ENCODE measurements around the gene ONECUT3.

ONECUT3 gene

DNA sequence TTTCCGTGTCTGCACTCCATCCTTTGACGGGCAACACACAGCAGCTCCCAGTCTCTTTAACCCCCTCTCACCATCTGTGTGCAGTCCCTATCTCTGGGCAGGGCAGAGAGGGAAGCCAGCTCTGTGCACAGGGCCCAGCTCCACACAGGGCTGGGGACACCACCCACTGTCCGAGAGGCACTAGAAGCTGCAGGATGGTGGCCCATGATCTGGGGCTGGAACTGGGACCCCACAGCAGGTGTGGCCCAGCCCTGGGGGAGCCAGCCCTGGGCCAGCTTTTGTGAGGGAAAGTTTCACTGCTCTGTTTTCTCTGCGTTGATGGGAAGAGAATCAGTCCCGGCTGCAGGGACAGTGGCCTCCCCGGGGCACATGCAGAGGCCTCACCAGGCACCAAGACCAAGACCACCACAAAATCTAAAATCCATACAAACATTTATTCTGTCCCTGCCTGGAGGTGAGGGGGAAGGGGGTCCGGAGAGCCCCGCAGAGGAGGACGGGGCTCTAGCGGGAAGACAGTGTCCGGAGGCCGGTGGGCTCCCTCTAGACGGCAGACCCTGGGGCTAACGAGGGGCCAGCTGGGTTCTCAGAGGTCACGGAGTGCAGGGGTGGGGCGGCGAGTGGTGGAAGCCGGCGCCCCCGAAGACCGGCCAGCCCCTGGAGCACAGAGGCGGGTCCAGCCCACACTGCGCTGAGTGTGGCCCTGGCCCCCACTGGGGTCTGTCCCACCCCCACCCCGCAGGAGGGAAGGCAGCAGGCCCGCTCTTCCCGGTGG lies 61.7 kb downstream of the ONECUT3 start:
- no peak for DNase-seq (ENCODE audit: low read depth)

DNA sequence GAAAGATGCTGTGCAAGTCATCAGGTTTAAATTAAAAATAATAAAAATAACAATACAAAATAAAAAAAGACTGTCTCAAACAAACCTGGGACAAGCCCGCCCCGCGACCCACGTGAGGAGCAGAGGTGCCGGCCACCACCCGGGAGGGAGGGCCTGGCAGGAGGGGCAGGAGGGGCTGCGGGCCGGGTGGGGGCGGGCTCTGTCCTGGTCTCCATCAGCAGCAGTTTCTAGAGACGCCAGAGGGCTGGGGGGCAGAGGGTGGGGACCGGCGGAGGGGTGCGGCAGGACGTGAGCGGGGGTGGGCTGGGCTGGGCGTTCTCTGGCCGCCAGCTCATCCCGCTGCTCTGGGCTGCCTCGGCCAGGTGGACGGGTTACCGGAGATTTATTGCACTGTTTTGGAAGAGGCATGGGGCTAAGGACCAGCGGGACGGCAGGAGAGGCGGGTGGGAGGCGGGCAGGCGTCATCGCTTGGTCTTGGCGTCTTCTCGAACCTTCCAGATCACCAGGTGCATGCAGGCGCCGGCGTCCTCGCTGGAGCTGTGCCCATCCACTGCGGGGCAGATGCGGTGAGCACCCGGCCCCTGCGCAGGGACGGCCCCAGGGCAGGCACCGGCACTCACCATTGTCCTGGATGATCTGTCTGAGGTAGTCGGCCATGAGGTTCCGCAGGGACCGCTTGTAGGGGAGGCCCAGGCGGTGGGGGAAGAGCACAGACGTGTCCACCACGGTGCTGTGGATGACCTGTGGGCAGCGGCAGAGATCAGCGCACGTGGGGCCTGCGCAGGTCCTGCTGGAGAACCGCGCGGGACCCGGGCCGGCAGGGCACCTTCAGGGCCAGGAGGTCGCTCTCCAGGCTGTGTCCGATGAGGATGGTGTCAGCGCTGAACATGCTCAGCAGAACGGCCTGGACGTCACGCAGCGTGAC lies 62.6 kb downstream of the ONECUT3 start:
- no peak for DNase-seq (ENCODE audit: low read depth)

DNA sequence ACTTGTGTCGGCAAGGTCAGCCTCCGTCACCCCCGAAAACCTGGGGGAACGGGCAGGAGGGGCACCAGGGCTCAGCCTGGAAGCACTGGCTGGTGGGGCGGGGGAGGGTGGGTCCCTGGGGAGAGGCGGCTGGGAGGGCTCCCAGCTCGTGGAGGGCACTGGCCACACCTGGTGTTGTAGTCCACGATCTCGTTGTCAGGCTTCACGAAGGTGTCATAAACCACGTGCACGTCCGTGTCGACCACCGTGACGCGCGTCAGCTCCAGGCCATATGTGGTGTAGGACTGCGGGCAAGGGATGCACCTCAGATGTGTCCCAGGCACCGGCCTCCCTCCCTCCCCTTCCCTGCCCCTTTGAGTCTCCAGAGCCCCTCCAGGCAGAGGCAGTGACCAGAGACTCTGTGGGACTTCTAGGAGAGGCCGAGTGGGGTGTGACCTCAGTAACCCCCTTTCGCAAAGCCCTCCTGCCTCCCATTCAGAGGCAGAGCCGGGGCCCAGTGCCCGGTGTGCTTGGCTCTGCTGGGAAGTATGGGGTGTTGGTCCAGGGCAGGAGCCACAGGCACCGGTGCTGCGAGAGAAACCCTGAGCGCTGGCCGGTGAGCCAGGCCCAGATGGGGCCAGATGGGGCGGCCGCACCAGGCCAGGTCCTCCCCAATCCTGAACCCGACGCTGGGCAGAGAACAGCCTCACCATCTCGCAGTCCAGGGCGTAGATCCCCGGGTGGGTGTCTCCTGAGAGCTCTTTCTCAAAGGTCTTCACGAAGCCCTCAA lies 63.4 kb downstream of the ONECUT3 start:
- no peak for DNase-seq (ENCODE audit: low read depth)

DNA sequence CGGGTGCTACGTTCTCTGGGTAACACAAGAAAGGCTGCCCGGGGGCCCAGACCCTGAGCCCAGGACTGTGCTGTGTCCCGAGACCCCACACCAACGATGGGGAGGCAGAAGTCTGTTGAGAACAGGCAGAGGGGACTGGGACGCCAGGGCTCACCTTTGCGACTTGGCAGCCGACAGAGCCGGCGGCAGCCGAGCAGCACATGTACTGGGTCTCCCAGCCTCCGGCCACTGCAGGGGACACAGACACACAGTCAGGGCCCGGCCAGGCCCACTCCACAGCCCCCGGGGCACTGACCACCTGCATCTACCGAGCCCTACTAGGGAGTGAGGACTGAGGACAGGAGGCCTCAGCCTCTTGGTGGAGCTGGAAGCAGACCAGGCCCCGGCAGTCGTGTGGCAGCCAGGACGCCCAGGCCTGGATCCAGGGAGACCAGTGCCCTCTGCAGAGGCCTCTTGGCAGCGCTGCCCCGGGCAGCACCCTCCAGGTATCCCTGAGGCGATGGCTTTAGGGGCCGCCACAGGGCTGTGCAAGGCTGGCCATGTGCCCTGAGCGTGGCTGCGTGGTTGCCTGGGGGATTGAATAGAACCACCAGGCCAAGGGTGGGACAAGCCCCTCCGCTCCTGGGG lies 64.4 kb downstream of the ONECUT3 start:
- DNase-seq (ENCODE audit: low read depth): no peak

DNA sequence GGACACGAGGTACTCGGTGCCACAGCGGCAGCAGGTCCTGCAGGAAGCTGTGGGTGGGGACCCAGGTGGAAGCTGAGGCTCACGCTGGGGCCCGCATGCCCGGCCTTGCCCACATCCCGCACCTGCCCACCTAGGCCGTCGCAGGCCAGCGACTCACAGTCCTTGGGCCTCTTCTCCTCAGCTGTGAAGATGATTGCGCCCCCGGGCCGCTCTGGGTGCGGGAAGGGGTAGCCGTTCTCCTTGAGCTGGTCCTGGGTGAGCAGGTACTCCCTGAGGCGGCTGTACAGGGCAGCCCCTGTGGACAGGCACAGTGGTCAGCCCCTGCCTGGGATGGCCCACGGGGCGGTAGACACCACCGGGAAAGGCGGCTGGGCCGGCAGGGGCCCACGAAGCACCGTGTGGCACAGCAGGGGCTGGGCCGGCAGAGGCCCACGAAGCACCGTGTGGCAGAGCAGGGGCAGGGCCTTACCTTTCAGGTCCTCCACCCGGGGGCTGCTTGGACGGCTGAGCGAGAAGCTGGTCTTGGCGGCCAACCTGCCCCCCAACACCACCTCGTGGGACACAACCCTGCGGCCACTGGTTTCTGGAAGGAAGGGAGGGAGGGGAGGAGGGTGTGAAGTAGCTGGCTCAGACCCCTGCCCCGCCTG lies 65.4 kb downstream of the ONECUT3 start:
- no peak for DNase-seq (ENCODE audit: low read depth)

DNA sequence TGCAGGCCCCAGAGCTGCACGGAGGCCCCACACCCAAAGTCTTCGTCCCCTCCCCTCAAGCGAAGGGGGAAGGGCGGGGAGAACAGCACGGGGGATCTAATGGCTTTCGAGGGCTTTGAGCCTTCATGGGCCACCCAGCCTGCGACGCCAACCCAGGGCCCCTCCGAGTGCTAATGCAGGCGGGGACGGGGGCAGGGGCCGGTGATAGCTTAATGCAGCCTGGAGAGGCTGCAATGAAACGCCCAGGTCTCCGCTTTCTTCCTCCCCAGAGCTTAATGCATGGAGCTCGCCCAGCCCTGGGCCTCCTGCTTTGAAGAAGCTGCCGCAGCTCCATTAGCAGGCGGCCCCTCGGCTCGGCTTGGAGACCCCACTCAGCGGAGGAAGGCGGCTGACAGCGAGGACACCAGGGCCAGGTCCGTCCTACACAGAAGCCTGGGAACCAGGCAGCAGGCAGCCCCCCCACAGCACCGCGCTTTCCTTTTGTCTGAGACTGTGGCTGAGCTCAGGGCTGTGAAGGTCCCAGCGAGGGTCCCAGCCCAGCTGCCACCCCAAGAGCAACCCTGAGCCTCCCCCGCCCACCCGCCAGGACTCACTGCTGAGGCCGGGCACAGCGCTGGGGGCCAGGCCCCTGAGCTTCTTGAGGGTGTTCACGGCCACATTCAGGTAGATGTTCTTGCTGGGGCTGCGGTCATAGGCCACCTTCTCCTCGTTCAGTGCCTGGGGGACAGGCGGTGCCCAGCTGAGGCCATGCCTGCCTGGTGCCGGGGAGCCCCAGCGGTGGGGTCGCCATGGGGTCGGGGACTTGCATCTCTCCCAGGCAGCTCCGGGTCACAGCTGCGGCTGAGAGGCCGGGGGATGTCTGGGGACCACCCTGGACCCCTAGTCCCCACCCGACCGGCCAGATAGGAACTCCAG lies 66.3 kb downstream of the ONECUT3 start:
- DNase-seq (ENCODE audit: low read depth): no peak

DNA sequence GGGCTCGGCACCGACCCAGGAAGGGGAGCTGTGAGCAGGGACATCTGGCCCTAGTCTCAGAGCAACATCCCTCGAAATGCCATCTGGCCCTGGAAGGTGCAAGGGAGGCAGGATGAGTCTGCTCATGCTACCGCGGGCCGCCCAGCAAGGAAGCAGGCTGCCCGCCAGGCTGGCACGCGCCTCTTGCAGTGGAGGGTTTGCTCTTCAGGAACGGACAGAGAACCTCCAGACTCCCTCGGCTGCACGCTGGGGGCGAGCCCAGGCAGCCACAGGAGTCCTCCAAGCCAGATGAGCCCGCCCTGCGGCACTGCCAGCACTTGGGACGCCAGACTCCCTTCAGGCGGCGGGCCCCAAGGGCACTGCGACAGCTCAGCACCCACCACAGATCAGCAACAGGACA lies 68.9 kb downstream of the ONECUT3 start:
- no peak for DNase-seq (ENCODE audit: low read depth)

DNA sequence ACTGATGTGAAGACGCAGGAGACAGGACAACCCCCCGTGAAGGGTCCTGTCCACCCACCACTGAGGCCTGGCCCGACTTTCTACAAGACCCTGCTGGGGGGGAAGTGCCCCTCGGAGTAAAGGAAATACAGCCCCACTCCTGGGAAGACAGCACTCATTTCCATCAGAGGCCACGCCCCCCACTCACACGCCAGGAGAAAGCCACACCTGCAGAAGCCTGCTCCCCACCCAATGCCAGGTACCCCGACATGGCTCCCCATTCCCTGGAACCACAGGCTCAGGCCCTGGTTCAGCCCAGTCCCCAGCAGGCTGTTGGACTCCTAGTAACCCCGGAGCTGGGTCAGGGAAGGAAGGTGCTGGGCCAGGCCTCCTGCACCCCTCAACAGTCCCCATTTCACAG lies 69.7 kb downstream of the ONECUT3 start:
- no peak for DNase-seq (ENCODE audit: low read depth)

DNA sequence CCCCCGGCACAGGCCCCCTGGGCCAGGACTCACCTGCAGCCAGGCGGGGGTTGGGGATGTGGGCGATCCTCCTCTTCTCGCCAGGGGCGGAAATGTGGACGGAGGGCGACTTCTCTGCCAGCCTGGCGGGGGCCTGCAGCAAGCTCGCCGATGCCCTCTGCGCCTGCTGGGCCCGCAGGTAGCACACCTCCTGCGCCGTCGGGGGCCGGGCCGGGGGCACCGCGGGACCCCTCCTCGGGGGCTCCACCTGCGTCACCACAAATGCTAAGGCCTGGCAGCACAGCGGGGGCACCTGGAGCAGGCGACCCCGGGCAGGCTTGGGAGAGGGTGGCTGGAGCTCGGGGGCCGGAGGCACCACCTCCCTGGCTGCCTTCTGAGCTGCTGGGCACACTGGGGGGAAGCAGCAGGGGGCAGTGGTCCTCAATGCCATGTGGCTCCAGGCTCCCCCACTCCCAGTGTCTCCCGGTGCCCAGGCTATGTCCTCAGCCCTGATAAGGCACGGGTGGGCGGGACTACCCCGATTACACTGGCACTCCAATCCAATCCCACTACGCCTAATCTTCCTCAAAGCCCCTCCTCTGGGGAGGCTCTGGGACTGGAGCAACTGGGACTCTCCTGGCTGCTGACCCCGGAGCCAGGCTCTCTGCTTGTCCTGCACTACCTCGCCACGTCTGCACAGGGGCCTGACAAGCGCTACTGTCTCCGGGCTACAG lies 70.4 kb downstream of the ONECUT3 start:
- DNase-seq (ENCODE audit: low read depth): no peak

DNA sequence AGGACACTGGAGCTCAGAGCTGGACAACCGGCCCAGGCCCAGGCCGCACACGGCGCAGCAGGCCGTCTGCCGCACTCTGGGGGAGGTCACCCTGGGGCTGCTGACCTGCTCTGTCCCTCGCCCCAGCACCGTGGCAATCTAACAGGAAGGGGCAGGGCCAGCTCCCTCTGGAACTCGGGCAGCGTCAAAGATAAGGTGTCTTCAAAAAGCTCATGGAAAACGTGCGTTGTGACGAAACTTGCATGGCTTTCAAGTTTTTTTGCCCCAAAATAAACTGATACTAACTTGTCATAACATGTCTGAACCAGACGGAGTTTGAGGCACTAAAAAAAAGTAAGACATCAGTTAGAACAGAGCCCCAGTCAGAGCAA lies 70.9 kb downstream of the ONECUT3 start:
- DNase-seq (ENCODE audit: low read depth): no peak

DNA sequence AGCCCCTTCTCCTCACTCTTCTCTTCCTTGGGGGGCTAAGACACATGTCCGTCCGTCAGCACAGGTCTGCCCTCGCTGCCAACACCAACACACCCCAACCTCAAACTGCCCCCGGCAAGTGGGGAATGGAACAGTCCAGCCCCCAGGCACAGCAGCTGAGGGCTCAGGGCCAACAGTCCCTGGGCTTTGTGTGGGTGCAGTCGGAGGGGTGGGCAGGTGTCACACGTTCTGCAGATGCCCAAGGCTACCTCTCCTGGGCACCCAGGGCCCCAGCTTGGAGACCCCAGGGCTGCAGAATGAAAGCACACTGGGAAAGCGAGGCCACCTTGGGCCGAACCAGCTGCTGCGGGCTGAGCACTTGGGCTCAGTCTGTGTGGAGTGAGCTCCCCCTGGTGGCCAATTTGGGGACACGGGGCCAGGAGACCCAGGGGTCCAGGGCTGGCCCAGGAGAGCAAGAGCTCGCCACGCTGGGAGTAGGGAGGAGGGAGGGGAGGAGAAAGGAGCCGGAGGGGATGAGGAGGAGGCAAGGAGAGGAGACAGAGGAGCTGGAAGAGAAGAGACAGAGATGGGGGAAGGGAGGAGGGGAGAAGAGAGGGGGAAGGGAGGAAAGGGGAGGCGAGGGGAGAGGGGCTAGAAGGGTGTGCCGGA lies 72.7 kb downstream of the ONECUT3 start:
- DNase-seq (ENCODE audit: low read depth): peak; percentile 61

DNA sequence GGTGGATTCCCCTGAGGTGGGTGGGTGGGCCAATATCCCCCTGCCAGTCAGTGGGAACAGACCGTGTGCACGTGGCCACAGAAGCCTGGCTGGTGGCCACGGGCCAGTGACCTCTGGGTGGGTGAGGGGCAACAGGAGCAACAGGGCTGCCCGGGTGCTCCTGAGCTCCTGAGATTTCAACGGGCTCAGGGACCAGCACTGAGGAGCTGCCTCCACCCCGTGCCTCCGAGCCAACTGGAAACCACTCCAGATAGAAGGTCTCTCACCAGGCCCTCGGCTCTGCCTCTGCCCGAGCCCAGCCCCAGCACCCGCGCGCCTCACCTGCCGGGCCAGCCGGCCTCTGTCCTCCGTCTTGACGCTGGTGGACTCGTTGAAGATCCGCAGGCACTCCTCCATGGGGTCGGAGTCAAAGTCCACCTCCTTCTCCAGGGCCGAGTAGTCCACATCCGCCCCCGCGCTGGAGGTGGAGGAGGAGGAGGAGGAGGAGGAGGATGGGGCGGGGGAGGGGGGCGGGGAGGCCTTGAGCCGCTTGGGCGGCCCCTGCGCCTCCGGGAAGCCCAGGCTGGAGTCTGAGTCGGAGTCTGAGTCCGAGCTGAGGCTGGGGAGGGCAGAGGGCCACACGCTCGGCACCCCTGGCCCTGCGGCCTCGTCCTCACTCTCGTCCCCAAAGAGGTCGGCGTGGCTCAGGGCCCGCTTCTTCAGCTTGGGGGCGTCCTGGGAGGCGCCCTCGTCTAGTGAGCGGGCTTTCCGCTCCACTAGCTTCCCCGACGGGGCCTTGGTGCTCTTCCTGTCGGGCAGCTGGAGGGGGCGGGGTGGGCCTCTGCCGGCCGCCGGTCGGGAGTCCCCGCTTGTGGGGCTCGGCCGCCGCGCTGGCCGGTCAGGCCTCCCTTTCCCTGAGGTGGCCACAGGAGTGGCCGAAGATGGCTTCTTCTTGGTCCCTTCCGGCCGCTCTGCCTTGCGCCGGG lies 73.5 kb downstream of the ONECUT3 start:
- DNase-seq (ENCODE audit: low read depth): no peak

DNA sequence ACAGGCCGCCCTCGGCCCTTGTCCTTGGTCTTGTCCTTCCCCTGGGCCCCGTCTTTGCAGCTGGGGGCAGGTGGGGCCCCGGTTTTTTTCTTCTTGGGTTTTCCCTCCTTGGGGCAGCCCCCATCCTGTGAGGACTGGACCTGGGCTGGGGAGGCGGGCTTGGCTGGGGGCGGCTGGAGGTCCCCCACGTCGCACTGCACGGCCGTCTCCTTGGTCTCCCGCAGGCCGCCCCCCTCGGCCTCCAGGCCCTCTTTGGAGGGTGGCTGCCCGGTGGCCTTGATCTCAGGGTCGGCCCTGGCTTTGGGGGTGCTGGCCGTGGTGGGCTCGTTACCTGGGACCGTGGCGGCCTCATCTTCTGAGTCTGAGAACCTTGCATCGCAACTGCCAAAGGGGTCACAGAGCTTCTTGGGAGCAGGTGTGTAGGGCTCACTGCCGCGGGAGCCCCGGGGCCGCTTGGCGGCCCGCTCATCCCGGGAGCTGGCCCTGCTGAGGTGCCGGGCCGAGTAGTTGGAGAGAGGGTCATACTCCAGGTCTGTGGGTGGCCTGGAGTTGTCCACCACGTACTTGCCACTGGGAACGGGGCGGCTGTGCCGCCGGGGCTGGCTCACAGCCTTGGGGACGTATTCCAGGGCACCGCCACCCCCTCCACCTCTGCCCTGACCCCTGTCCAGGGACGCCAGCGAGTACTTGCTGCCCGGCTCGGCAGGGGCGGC lies 74.4 kb downstream of the ONECUT3 start:
- DNase-seq (ENCODE audit: low read depth): no peak

DNA sequence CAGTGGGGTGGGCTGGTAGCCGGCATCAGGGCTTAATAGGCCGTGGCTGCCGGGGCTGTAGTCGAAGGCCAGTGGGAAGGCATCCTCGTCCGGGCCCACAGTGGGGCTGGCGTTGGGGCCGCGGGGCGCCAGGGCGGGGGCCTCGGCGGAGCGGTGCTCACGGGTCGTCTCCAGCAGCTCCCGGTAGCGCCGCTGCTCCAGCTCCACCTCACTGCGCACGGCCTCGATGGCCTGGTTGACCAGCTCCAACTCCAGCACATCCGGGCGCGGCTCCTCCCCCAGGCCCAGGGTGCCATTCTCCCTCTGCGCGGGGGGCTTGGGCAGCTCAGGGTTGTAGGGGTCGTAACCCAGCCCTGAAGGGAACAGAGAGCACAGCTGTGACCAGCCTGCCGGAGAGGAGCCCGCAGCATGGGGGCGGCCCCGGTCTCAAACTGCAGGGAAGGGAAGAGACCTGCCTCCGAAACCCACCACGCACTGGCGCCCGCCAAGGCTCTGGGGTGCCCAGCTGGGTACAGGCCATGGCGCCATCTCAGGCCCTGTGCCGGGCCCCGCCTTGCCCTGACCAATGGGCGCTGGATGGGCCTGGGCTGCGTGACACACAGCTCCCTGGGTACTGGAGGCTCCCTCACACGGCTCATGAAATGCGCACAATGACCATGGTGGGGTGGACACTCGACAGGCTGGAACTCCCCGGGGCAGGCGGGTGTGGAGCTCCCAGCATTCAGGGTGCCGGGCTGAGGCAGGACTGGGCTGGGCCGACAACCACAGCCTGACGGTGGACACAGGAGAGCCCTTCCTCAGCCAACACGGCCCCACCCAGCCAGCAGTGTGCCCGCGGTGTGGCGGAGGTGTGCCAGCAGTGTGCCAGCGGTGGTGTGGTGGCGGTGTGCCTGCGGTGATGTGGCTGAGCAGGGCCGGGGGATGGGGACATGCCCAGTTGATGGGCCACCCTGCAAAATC lies 75.3 kb downstream of the ONECUT3 start:
- DNase-seq (ENCODE audit: low read depth): no peak

DNA sequence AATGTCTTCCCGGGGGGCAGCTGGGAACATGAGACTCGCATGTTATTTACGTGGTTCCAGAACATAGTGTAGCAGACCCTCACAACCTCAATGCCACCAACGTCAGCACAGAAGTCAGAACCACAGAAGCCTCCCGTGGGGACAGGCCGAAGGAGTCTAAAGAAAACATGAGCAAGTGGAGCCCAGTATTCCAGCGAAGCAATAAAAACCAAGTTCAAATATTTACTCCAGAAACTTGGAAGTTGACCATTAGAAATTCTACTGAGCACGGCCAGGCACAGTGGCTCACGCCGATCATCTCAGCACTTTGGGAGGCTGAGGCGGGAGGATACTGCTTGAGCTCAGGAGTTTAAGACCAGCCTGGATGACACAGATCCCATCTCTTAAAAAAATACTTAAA lies 76.7 kb downstream of the ONECUT3 start:
- no peak for DNase-seq (ENCODE audit: low read depth)

DNA sequence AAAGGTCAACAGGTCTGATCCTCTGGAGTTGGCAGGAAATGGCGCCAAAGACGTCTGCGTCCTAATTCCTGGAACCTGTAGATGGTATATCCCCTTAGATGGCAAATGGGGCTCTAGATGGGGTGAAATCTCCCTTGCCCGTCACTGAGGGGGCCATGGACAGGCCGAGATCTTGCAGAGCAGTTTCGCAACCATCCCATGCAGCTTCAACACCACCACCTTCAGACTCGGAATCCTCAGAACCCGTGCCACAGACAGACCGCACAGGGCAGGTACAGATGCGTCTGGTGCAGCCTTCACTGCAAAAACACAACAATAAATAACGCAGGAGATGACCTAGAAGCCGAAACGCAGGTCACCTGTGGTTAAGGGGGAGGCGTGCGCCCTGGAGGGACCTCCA lies 77.3 kb downstream of the ONECUT3 start:
- DNase-seq (ENCODE audit: low read depth): no peak

Measured in activated T-helper 1 cell treated with Interleukin-2 at 50 U/mL for 16 hours (primary cell).